ENCODE measurements around the gene EDRF1. TPM values are rescaled to one million over a fixed set of nuclear protein-coding genes. Genes with fewer than 3 reads are reported as not detected.
"Not testable (repeated sequence)": the region's sequence is repeated elsewhere in the genome, so short reads cannot be mapped to it uniquely, and the experiment has no call there.

The EDRF1 gene
- total RNA-seq, 4 donors from 2014 or later, result 8.1 to 19.4 (median 10.3) TPM

GRCh38 chr10:125694883-125695282 is 24.6 kb upstream of the EDRF1 start:
- H3K9me3 ChIP-seq, result no peaks in the 10 kb centered on the region
- peaks cover 0 to 6% (median 3%) of the 10 kb centered on the region in 3 donors for H3K27me3 ChIP-seq
- TF ChIP-seq, protein P1, sequence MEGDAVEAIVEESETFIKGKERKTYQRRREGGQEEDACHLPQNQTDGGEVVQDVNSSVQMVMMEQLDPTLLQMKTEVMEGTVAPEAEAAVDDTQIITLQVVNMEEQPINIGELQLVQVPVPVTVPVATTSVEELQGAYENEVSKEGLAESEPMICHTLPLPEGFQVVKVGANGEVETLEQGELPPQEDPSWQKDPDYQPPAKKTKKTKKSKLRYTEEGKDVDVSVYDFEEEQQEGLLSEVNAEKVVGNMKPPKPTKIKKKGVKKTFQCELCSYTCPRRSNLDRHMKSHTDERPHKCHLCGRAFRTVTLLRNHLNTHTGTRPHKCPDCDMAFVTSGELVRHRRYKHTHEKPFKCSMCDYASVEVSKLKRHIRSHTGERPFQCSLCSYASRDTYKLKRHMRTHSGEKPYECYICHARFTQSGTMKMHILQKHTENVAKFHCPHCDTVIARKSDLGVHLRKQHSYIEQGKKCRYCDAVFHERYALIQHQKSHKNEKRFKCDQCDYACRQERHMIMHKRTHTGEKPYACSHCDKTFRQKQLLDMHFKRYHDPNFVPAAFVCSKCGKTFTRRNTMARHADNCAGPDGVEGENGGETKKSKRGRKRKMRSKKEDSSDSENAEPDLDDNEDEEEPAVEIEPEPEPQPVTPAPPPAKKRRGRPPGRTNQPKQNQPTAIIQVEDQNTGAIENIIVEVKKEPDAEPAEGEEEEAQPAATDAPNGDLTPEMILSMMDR (IDR thresholded peaks at IDR 0.05 in 4 of 5, conservative IDR thresholded peaks at IDR 0.05 in 1 of 5), result no peak
- no peak for TF ChIP-seq POLR2A (IDR thresholded peaks at IDR 0.05)
- DNase-seq (no peak), ATAC-seq (no peak)
- H3K4me3 ChIP-seq, result no peak overlapping the region
- H3K36me3 ChIP-seq, result no peaks in the 10 kb centered on the region
- no peak overlapping the region for H3K27ac ChIP-seq
- intact Hi-C loops (cut with DNase I; ENCODE audit: low total_unique reads), result no loop called here
- H3K4me1 ChIP-seq, result no peaks in the 10 kb centered on the region
- in situ Hi-C loops (cut with MboI; ENCODE audit: low sequenced_read_pairs in 4 of 4), result no loop called here

DNA sequence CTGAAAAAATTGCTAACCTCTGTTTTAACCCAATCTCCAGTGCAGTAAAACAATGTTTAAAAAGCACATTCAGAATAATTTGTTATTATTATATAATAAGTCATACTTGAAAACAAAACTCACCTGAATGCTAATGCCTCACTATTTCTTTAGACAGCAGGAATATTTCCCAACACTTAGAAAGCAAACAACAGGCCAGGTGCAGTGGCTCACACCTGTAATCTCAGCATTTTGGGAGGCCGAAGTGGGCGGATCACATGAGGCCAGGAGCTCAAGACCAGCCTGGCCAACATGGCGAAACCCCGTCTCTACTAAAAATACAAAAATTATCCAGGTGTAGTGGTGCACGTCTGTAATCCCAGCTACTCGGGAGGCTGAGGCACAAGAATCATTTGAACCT is 22.6 kb upstream of the EDRF1 start:
- in situ Hi-C loops (cut with MboI; ENCODE audit: low sequenced_read_pairs in 4 of 4); H3K4me3 ChIP-seq; H3K27ac ChIP-seq; H3K4me1 ChIP-seq; H3K9me3 ChIP-seq; DNase-seq; H3K27me3 ChIP-seq; H3K36me3 ChIP-seq; intact Hi-C loops (cut with DNase I; ENCODE audit: low total_unique reads); ATAC-seq: not testable (repeated sequence)

- Histone ChIP-seq H3K9me3 (no peaks in the 10 kb centered on the region), H3K27ac (no peak overlapping the region), H3K36me3 (no peaks in the 10 kb centered on the region), H3K4me1 (no peaks in the 10 kb centered on the region), H3K27me3 (no peaks in the 10 kb centered on the region), H3K4me3 (no peak overlapping the region)
- DNase-seq (no peak), ATAC-seq (no peak)
- no peak for TF ChIP-seq POLR2A (IDR thresholded peaks at IDR 0.05)
- TF ChIP-seq, protein P1 (IDR thresholded peaks at IDR 0.05 in 4 of 5, conservative IDR thresholded peaks at IDR 0.05 in 1 of 5), result no peak
- in situ Hi-C loops (cut with MboI; ENCODE audit: low sequenced_read_pairs in 4 of 4) (no loop called here), intact Hi-C loops (cut with DNase I; ENCODE audit: low total_unique reads) (no loop called here)
Observed at GRCh38 chr10:125698481-125698998, 21.0 kb upstream of the EDRF1 start.

- DNase-seq, result no peak
- no peak overlapping the region for H3K27ac ChIP-seq
- H3K4me3 ChIP-seq, result no peak overlapping the region
- in situ Hi-C loops (cut with MboI; ENCODE audit: low sequenced_read_pairs in 4 of 4) (no loop called here), intact Hi-C loops (cut with DNase I; ENCODE audit: low total_unique reads) (no loop called here)
- no peaks in the 10 kb centered on the region for H3K27me3 ChIP-seq
- no peaks in the 10 kb centered on the region for H3K36me3 ChIP-seq
- H3K9me3 ChIP-seq, result no peaks in the 10 kb centered on the region
- no peak for ATAC-seq
- TF ChIP-seq POLR2A (IDR thresholded peaks at IDR 0.05), result no peak
- TF ChIP-seq, protein P1 (IDR thresholded peaks at IDR 0.05 in 4 of 5, conservative IDR thresholded peaks at IDR 0.05 in 1 of 5), result no peak
- H3K4me1 ChIP-seq, result no peaks in the 10 kb centered on the region
Observed at GRCh38 chr10:125699562-125700143, 19.9 kb upstream of the EDRF1 start.

DNA sequence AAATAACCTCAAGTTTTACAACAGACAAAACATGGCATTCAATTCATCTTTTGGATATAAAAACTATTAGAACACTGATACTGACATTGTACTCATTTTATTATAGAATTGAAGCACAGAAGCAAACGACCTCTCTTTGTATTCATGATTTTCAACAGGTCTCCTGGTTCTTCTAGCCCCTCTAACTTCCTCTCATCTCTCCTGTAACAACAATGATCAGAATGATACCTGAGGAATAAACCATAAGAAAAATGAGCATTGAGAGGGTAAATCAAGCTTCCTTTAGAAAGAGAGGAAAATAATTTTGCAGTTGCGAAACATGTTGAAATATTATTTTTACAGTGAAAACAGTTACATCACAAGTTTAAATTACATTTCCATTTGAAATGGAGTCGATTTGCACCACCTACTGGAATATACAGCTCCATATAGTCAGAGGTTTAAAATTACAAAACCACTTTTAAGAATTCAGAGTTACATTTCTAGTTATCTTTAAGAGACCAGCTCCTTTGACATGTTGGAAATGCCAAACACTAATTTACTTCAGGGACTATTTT is 19.1 kb upstream of the EDRF1 start:
- Histone ChIP-seq H3K9me3 (no peaks in the 10 kb centered on the region), H3K27ac (no peak overlapping the region), H3K4me3 (no peak overlapping the region), H3K27me3 (no peaks in the 10 kb centered on the region), H3K36me3 (no peaks in the 10 kb centered on the region), H3K4me1 (no peaks in the 10 kb centered on the region)
- DNase-seq (no peak), ATAC-seq (no peak)
- intact Hi-C loops (cut with DNase I; ENCODE audit: low total_unique reads), result no loop called here
- in situ Hi-C loops (cut with MboI; ENCODE audit: low sequenced_read_pairs in 4 of 4), result no loop called here
- TF ChIP-seq POLR2A (IDR thresholded peaks at IDR 0.05), result no peak
- TF ChIP-seq, protein P1 (IDR thresholded peaks at IDR 0.05 in 4 of 5, conservative IDR thresholded peaks at IDR 0.05 in 1 of 5), result no peak
